ENCODE measurements around the gene CEP55. TPM values are rescaled to one million over a fixed set of nuclear protein-coding genes. Genes with fewer than 3 reads are reported as not detected.

The CEP55 gene
- total RNA-seq, 1 donor from 2014 or later: 0.13 TPM

GRCh38 chr10:93553482-93554315, 57.3 kb downstream of the CEP55 start:
- DNase-seq (ENCODE audit: low spot score): no peak
- intact Hi-C loops (cut with DNase I): loop anchor here (2.0 kb wide), 1 partner anchor 127 kb away; no protein-coding TSS in a partner anchor

DNA sequence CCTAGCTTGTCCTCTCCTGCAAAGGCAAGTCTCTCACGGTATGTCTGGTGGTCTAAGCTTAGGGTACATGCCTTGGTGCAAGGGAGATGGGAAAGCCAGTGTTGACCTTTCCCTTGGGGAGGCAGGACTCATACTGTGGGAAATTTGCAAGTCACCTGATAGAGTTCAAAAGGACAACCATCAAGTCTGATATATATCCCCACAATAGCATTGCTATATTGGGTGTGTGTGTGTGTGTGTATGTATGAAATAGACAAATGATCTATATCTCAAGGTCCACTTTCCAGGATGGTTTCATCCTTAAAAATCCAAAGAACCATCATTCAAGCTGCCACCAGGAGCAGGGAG, 57.9 kb downstream of the CEP55 start:
- DNase-seq (ENCODE audit: low spot score): no peak
- intact Hi-C loops (cut with DNase I): loop anchor here (2.0 kb wide), 1 partner anchor 127 kb away; no protein-coding TSS in a partner anchor

DNA sequence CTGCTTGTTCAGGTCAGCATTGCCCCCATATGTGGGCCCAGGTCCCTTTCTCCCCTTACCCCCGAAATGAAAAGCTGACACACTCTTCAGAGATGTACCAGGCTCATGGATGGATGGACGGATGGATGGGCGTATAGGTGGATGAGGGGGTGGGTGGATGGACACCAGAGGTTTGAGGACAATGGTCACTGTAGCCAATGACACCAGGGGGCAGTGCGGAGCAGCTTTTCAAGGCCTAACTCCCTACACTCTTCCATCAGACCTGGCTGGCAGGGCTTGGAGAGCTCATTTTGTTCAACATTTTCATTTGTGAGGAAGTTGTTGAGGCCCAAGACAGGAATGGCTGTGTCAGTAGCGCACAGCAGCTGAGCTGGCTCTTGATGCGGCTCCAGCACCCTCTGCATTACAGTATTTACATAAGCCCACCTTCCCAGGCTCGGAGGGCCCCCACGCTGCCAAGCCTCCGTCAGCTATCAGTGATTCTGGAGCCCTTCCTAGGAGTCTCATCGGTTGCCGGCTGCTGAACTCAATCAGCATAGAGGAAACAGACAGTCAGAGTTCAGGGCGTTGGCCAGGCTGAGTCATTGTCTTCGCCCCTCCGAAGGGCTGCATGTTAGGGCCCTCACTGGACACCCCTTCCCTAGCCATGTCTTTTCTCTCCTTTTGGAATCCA, 58.5 kb downstream of the CEP55 start:
- peak; percentile 86 for DNase-seq (ENCODE audit: low spot score)
- intact Hi-C loops (cut with DNase I): loop anchor here (2.0 kb wide), 1 partner anchor 126 kb away; no protein-coding TSS in a partner anchor

DNA sequence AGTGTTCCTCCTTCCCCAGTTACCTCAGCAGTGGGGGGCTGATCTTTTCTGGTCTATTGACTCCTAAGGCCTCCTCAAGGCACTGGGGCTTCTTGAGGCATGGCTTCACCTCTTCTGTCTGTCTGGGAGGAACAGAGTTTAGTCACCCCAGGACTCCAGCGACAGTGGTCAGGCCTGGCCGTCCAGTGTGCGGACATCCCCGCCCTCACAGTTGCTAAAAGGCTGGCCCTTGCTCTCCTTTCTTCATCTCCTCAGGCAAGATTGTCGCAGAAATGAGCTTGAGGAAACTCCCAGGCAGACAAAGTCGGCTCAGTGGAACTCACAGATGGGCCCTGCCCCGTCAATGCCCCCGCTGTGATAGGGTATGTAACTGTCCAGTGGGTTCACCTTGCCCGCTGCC, 63.1 kb downstream of the CEP55 start:
- no peak for DNase-seq (ENCODE audit: low spot score)
- intact Hi-C loops (cut with DNase I): no loop called here

- intact Hi-C loops (cut with DNase I): no loop called here
- no peak for DNase-seq (ENCODE audit: low spot score)
Observed at GRCh38 chr10:93560541-93560940, 64.1 kb downstream of the CEP55 start.

GRCh38 chr10:93565446-93565845, 69.0 kb downstream of the CEP55 start:
- no peak for DNase-seq (ENCODE audit: low spot score)
- intact Hi-C loops (cut with DNase I): no loop called here

- intact Hi-C loops (cut with DNase I): no loop called here
Observed at GRCh38 chr10:93566435-93567276, 70.2 kb downstream of the CEP55 start, which contains the start of gene FFAR4. Gene FFAR4, plus strand, starts transcription at chr10:93566665. Its CDS starts 56 bp downstream, at chr10:93566721.

GRCh38 chr10:93567277-93568104, 71.1 kb downstream of the CEP55 start:
- no peak for DNase-seq (ENCODE audit: low spot score)
- intact Hi-C loops (cut with DNase I): no loop called here

More at GRCh38 chr10:93566435-93567276, 70.2 kb downstream of the CEP55 start, which contains the start of gene FFAR4:
- DNase-seq (ENCODE audit: low spot score): no peak

- DNase-seq (ENCODE audit: low spot score): no peak
- intact Hi-C loops (cut with DNase I): no loop called here
Observed at GRCh38 chr10:93568105-93568390, 71.6 kb downstream of the CEP55 start.

DNA sequence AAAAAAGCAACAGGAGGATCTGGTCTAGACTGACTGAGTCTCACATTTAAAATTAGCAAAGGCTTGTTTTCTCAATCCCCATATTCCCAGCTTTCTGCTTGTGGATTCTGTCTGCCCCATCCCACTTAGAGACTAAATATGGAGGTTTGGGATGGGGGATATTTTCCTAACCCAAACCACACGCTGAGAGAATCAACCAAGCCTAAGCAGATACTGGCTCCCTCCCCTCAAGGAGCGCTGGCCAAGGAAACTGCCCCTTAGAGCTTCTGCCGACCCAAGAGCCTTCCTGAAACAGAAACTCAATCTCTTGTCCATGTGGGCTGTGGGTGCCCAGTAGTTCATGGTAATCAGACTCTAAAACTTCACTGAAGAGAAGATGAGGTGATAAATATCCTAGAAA, 74.0 kb downstream of the CEP55 start:
- intact Hi-C loops (cut with DNase I): no loop called here
- DNase-seq (ENCODE audit: low spot score): no peak

- DNase-seq (ENCODE audit: low spot score): no peak
- intact Hi-C loops (cut with DNase I): no loop called here
Observed at GRCh38 chr10:93572606-93573005, 76.2 kb downstream of the CEP55 start.

GRCh38 chr10:93573051-93573909, 76.9 kb downstream of the CEP55 start:
- intact Hi-C loops (cut with DNase I): no loop called here

GRCh38 chr10:93573924-93574323, 77.5 kb downstream of the CEP55 start:
- intact Hi-C loops (cut with DNase I): no loop called here
- DNase-seq (ENCODE audit: low spot score): no peak

More at GRCh38 chr10:93573051-93573909, 76.9 kb downstream of the CEP55 start:
- no peak for DNase-seq (ENCODE audit: low spot score)

GRCh38 chr10:93576888-93577287, 80.5 kb downstream of the CEP55 start:
- intact Hi-C loops (cut with DNase I): no loop called here
- DNase-seq (ENCODE audit: low spot score): no peak

DNA sequence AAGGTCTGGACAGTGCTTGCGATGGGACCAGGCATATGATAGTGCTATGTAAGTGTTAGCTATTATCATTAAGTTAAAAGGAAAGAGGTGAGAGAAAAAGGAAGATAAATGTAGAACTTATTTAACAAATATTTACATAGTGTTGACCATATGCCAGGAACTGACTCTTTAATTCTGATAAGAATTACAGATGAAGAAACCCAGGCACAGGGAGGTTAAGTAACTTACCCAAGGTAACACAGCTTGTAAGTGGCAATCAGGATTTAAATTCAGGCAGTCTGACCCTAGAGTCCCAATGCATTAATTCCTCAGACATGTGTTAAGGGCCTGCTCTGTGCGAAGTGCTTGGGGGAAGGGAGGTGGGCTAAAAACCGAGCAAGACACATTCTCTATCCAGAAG, 81.2 kb downstream of the CEP55 start:
- intact Hi-C loops (cut with DNase I): no loop called here
- DNase-seq (ENCODE audit: low spot score): no peak

Measured in cardiac septum (tissue), 1 donor.